Measurements from ENCODE around the gene RCOR2.

- TF ChIP-seq CTCF (IDR thresholded peaks at IDR 0.05) (no peak), POLR2A (IDR thresholded peaks at IDR 0.05) (no peak)
These were observed 54.0 kb downstream of the RCOR2 start for GRCh38 chr11:63862923-63863322.

All from adrenal gland (tissue), 5 donors.